ENCODE data around the gene PC. TPM values are rescaled to one million over a fixed set of nuclear protein-coding genes. Genes with fewer than 3 reads are reported as not detected.

Gene PC
- total and polyA plus RNA-seq, 9 of the 15 experiments (the other 6 are each of a cell fraction or from before 2014, with no cell fraction given): 0.94 to 38.0 (median 8.7) TPM

DNA sequence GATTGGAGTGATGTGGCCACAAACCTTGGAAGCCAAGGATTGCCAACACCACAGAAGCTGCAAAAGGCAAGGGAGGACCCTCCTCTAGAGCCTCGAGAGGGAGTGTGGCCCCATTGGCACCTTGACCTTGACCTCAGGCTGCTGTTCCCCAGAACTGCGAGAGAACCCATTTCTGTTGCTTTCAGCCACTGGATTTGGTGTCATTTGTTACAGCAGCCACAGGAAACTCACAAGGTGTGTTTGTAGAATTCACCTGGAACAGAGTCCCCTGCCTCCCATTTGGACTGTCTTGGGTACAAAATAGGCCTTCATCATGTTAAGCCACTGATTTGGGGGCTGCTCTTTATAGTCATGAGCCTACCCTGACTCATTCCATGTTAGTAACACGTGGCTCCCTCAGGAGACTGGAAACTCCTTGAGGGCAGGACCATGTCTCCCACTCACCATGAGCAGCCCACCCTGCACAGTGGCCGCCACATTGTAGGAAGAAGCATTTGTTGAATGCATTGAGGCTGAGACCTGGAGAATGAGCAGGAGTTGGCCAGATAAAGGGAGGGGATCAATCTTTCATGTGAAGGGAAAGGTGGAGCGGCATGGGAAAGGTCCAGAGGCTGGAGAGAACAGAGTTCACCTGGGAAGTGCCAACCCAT is 25.2 kb upstream of the PC start (continued):
- TF ChIP-seq, protein P1, sequence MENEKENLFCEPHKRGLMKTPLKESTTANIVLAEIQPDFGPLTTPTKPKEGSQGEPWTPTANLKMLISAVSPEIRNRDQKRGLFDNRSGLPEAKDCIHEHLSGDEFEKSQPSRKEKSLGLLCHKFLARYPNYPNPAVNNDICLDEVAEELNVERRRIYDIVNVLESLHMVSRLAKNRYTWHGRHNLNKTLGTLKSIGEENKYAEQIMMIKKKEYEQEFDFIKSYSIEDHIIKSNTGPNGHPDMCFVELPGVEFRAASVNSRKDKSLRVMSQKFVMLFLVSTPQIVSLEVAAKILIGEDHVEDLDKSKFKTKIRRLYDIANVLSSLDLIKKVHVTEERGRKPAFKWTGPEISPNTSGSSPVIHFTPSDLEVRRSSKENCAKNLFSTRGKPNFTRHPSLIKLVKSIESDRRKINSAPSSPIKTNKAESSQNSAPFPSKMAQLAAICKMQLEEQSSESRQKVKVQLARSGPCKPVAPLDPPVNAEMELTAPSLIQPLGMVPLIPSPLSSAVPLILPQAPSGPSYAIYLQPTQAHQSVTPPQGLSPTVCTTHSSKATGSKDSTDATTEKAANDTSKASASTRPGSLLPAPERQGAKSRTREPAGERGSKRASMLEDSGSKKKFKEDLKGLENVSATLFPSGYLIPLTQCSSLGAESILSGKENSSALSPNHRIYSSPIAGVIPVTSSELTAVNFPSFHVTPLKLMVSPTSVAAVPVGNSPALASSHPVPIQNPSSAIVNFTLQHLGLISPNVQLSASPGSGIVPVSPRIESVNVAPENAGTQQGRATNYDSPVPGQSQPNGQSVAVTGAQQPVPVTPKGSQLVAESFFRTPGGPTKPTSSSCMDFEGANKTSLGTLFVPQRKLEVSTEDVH (IDR thresholded peaks at IDR 0.05; ENCODE audit: low read depth, partially characterized antibody): no peak
- TF ChIP-seq CSDE1 (IDR thresholded peaks at IDR 0.05): no peak
- TF ChIP-seq, protein P2, sequence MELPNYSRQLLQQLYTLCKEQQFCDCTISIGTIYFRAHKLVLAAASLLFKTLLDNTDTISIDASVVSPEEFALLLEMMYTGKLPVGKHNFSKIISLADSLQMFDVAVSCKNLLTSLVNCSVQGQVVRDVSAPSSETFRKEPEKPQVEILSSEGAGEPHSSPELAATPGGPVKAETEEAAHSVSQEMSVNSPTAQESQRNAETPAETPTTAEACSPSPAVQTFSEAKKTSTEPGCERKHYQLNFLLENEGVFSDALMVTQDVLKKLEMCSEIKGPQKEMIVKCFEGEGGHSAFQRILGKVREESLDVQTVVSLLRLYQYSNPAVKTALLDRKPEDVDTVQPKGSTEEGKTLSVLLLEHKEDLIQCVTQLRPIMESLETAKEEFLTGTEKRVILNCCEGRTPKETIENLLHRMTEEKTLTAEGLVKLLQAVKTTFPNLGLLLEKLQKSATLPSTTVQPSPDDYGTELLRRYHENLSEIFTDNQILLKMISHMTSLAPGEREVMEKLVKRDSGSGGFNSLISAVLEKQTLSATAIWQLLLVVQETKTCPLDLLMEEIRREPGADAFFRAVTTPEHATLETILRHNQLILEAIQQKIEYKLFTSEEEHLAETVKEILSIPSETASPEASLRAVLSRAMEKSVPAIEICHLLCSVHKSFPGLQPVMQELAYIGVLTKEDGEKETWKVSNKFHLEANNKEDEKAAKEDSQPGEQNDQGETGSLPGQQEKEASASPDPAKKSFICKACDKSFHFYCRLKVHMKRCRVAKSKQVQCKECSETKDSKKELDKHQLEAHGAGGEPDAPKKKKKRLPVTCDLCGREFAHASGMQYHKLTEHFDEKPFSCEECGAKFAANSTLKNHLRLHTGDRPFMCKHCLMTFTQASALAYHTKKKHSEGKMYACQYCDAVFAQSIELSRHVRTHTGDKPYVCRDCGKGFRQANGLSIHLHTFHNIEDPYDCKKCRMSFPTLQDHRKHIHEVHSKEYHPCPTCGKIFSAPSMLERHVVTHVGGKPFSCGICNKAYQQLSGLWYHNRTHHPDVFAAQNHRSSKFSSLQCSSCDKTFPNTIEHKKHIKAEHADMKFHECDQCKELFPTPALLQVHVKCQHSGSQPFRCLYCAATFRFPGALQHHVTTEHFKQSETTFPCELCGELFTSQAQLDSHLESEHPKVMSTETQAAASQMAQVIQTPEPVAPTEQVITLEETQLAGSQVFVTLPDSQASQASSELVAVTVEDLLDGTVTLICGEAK (IDR thresholded peaks at IDR 0.05): no peak
- TF ChIP-seq, protein P2 (CRISPR knock-in tag; IDR thresholded peaks at IDR 0.05): no peak
